ENCODE results near the gene TOMM5.
"Not testable (repeated sequence)": the region's sequence is repeated elsewhere in the genome, so short reads cannot be mapped to it uniquely, and the experiment has no call there.

The TOMM5 gene

GRCh38 chr9:37611014-37611413 is 18.6 kb upstream of the TOMM5 start:
- no peak for DNase-seq
- no peak for ATAC-seq

- DNase-seq (no peak), ATAC-seq (no peak)
Observed at GRCh38 chr9:37609735-37610397, 17.5 kb upstream of the TOMM5 start.

- no peak for ATAC-seq
Observed at GRCh38 chr9:37608250-37608649, 15.9 kb upstream of the TOMM5 start.

GRCh38 chr9:37604296-37604695 is 11.9 kb upstream of the TOMM5 start:
- no peak for DNase-seq
- ATAC-seq: no peak

More at GRCh38 chr9:37608250-37608649, 15.9 kb upstream of the TOMM5 start:
- no peak for DNase-seq

- ATAC-seq: no peak
- DNase-seq: no peak
Observed at GRCh38 chr9:37602817-37603216, 10.4 kb upstream of the TOMM5 start.

GRCh38 chr9:37602061-37602460 is 9.7 kb upstream of the TOMM5 start:
- not testable (repeated sequence) for ATAC-seq, DNase-seq

GRCh38 chr9:37596504-37596903 is 4.1 kb upstream of the TOMM5 start:
- DNase-seq: no peak
- ATAC-seq: no peak

- DNase-seq (no peak), ATAC-seq (no peak)
Observed at GRCh38 chr9:37593883-37594448, 1.6 kb upstream of the TOMM5 start.

- DNase-seq (no peak), ATAC-seq (no peak)
Observed at GRCh38 chr9:37587521-37587920, 4.9 kb downstream of the TOMM5 start.

- DNase-seq: no peak
- ATAC-seq: no peak
Observed at GRCh38 chr9:37583522-37584121, 8.8 kb downstream of the TOMM5 start.

GRCh38 chr9:37582548-37583157 is 9.7 kb downstream of the TOMM5 start:
- ATAC-seq: no peak
- DNase-seq: no peak

GRCh38 chr9:37575921-37576721 is 16.3 kb downstream of the TOMM5 start, which contains the start of gene FBXO10:
FBXO10 (minus strand) TSS chr9:37576380; CDS start chr9:37541768, 34,612 bp downstream.
- peak; percentile 75 for ATAC-seq
- peak; percentile 52 for DNase-seq

- peak; percentile 42 for ATAC-seq
- no peak for DNase-seq
Observed at GRCh38 chr9:37575511-37575914, 16.9 kb downstream of the TOMM5 start.

- ATAC-seq: no peak
- no peak for DNase-seq
Observed at GRCh38 chr9:37575001-37575400, 17.4 kb downstream of the TOMM5 start.

- ATAC-seq (no peak), DNase-seq (no peak)
Observed at GRCh38 chr9:37574241-37574721, 18.1 kb downstream of the TOMM5 start.

GRCh38 chr9:37571282-37571681 is 21.1 kb downstream of the TOMM5 start:
- ATAC-seq (no peak), DNase-seq (no peak)

GRCh38 chr9:37566716-37567115 is 25.7 kb downstream of the TOMM5 start:
- DNase-seq: no peak

GRCh38 chr9:37565661-37566618 is 26.5 kb downstream of the TOMM5 start:
- DNase-seq (no peak), ATAC-seq (no peak)

More at GRCh38 chr9:37566716-37567115, 25.7 kb downstream of the TOMM5 start:
- ATAC-seq: no peak

- DNase-seq: no peak
- ATAC-seq: no peak
Observed at GRCh38 chr9:37564916-37565315, 27.5 kb downstream of the TOMM5 start.

- ATAC-seq (no peak), DNase-seq (no peak)
Observed at GRCh38 chr9:37563806-37564513, 28.4 kb downstream of the TOMM5 start.

Data from stimulated activated naive CD8-positive, alpha-beta T cell treated with anti-CD3 and anti-CD28 coated beads, Interleukin-15, Interleukin-2, amounts not matched to agents 100 U/mL and 50 U/mL, for 24 hours (primary cell).